AG08395 (cell line): ENCODE measurements around the gene PTPN1.
A peak's percentile ranks its signal among the peaks of the same experiment; 100 is the strongest.
"Not testable (repeated sequence)": the region's sequence is repeated elsewhere in the genome, so short reads cannot be mapped to it uniquely, and the experiment has no call there.

Source experiments
- DNase-seq: peaks from one replicate; pipeline ENCODE4 v3.0.0; 2012; ENCODE audit warnings: mixed read lengths, low spot score

The PTPN1 gene

DNA sequence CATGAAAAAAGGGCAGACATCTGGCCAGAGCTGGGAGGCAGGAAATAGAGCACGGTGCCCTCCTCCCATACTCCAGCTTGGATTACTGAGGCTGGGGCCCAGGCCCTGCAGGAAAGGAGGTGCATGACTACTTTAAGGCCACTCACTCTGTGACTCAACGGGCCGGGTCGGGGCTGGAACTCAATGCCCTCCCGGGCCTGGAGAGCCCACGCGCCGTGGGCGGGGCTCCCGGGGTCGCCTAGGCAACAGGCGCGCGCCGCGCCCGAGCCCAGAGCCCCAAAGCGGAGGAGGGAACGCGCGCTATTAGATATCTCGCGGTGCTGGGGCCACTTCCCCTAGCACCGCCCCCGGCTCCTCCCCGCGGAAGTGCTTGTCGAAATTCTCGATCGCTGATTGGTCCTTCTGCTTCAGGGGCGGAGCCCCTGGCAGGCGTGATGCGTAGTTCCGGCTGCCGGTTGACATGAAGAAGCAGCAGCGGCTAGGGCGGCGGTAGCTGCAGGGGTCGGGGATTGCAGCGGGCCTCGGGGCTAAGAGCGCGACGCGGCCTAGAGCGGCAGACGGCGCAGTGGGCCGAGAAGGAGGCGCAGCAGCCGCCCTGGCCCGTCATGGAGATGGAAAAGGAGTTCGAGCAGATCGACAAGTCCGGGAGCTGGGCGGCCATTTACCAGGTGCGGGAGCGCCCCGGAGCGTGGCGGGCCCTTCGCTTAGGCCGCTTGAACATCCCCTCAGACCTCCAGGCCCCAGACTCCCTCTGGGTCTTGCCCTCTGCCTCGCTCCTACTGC, at the start of gene PTPN1:
Gene PTPN1, plus strand, starts transcription at position 461 of the 783 bp plus-strand sequence. Its CDS starts 145 bp downstream, at position 606.
- DNase-seq: peak; percentile 99

DNA sequence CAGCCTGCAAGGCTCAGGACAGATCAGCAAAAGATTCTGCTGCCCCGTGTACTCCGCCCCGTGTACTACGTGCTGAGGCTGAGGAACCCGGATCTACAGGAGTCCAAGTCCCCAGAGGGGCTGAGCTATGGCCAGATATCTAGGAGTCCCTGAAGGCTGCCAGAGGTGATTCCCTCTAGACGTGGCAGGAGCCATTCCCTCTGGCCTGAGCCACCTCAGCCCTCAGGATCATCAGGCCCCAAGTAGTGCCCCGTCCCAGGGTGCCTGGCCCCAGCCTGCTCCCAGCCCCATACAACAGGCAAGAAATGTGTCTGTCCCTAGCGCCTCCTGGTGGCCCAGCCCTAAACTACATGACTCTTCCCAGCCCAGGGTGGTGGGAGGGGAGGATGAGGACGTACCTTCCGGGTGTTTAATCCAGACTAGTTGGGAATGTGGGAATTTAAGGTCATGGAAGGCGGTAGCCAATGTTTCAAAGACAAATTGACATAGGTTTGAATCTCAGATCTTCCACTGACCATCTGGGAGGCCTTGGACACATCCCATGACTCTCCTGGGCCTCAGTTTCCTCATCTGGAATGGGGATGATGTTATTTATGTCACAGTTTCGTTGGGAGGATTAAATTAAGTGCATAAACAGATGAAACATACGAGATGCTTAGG, 49.4 kb upstream of the PTPN1 start:
- peak; percentile 86 for DNase-seq

DNA sequence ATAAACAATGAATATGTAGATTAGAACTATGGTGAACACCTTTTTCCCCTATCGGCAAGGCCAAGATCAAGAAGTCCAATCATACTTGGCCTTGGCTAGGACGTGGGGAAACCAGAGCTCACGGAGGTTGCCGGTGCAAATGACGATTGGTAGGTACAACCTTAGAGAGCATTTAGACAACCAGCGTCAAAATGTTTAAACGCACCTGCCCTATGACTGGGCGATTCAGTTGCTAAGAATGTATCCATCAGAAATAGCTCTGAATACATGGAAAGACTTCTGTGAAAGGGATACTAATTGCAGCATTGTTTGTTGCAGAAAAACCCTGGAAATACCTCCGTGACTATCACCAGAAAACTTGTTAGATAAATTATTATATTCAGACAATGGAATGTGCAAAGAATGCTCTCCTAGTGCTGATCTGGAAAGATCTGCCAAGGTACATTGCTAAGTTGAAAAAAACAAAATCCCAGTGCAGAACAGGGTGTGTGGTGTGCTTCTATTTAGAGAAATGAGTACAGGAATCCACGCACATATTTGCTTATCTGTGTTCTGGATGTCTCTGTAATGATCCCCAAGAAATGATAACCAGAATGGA, 48.0 kb upstream of the PTPN1 start:
- DNase-seq: no peak

DNA sequence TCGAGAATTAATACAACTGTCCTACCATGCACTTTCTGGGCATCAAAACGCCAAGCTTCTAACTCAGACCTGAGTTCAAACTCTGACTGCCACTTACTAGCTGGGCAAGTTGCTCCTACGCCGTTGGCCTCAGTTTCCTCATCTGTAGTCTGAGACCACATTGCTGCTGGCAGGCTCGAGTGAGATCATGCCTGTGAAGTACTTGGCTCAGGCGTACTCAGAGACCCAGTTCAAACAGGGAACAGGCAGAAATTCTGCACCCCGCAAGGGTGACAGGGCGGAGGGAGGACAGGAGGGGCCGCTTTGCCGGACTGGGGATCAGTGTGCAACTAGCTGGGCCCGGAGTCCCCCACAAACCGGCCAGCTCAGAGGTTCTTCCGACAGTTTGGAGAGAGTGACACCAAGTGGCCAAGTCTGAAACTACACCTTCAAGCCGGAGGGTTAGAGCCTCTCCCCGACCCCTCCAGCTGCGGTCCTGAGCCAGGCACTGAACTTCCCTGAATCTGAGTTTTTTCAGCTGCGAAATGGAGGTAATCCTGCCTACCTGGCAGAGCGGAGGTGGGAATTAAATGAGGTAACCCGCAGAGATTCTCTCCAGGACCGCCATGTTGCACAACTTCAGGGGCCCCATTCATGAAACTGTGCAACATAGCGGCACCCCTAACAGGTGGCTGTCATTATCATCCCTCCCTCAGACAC, 46.0 kb upstream of the PTPN1 start:
- DNase-seq: peak; percentile 62

DNA sequence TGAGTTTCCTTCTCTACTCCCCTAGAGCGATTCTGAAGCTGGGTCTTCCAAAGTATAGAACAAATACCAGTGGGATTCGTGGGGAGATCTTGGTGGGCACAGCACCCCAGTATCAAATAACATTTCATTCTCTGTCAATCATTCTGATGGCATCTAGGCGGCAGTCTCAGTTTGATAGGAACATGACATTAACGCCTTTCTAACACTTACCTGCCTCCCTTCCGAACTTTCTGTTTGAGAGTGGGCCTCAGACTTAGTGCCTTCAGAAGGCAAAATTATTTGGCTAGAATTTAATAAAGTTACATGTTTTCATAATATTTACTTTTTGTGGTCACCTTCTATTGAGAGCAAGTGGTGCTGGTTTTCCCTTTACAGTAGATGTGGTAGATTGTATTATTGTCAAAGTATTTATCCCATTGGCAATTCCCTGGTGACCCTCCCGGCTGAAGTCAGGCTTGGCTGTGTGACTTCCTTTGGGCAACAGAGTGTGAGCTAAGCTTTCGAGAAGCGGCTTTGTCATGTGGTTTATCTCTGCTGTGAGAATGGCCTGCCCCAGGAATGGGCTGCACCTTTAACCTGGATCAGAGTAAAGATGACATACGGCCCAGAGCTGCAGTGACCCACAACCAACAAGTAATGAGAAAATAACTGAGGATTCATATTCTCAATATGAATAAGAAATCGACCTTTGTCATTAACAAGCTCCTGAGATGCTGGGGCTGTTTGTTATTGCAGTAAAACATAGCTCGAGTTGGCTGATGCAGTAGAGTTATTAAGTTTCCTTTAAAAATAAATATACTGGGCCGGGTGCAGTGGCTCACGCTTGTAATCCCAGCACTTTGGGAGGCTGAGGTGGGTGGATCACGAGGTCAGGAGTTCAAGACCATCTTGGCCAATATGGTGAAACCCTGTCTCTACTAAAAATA, 45.2 kb upstream of the PTPN1 start:
- no peak for DNase-seq

DNA sequence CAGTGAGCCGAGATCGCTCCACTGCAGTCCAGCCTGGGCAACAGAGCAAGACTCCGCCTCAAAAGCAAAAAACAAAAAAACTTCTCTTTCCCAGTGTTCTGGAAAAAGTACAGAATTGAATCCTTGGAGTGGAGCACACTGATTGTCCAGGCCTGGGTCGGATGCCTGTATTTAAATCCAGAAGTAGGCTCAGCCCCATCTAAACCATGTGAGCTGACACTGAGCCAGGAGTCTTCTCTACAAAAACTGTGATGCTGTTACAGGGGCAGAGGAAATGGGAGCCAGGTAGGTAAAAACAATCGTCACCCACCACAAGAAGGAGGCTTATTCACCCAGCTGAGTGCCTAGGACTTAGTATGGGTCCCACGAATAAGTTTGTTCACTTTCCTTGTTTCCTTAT, 43.0 kb upstream of the PTPN1 start:
- no peak for DNase-seq

DNA sequence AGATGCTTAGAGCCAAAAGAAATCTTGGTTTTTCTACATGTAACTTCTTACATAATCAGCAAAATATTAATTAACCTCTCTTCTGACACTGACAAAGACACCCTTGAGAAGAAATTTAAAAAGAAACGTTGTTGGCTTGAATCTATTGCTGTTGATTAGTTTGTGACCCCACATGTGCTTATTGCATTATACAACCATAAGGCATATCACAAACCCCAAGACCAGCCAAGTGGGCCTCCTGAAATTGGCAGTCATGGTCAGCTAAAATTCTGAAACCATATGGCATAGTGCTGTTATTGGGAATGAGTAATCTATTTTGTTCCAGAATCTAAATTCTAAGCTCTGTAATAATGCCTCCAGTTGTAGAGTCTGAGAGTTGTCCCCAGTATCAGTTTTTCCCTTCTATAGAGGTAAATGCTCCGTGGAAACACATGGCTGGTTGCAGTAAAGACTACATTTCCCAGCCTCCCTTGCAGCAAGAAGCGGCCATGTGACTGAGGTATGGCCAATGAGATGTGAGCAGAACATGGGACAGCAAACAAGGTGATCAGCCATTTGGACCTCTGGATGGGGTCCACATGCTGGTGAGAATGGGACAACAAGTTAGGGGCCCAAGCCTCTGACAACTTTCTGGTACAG, 42.3 kb upstream of the PTPN1 start:
- DNase-seq: peak; percentile 51

DNA sequence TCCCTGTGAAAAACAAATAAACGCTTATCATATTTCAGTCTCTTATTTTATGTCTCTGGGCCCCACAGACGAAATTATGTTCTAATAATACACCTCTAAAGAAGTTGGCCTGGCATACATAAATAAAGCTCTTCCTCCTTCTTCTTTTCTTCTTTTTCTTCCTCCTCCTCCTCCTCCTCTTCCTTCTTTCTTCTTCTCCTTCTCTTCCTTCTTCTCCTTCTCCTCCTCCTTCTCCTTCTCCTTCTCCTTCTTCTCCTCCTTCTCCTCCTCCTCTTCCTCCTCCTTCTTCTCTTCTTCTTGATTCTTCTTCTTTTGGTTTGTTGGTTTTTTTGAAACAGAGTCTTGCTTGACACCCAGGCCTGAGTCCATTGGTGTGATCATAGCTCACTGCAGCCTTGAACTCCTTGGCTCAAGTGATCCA, 41.8 kb upstream of the PTPN1 start:
- DNase-seq: no peak

DNA sequence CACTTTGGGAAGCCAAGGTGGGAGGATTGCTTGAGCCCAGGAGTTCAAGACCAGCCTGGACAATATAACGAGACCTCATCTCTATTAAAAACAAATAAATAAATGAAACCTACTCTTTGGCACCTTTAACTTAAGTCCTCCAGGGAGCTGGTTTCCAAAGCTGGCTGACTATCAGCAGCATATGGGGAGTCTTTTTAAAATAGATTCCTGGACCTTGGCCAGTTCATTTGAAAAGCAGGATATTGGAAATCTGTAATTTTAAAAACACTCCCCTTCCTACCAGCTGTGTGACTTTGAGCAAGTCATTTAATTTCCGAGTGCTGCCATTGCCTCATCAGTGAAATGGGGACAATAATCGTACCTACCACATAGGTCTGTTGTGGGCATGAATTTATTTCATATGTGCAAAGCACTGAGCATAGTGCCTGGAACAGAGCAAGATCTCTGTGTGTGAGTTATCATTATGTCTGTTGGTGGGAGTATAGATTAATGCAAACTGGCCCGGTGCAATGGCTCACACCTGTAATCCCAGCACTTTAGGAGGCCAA, 40.9 kb upstream of the PTPN1 start:
- DNase-seq: no peak

DNA sequence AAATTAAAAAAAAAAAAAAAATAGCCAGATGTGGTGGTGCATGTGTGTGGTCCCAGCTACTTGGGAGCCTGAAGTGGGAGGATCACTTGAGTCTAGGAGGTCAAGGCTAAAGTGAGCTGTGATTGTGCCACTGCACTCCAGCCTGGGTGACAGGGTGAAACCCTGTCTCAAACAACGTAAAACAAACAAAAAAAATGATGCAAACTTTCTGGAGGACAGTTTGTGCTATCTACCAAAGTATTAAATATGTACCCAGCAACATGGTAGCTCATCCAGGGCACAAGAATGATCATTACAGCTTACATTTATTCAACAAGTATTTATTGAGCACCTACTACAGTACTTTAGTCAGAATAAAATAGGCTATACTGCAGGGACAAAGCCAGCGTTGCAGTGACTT, 40.4 kb upstream of the PTPN1 start:
- no peak for DNase-seq

DNA sequence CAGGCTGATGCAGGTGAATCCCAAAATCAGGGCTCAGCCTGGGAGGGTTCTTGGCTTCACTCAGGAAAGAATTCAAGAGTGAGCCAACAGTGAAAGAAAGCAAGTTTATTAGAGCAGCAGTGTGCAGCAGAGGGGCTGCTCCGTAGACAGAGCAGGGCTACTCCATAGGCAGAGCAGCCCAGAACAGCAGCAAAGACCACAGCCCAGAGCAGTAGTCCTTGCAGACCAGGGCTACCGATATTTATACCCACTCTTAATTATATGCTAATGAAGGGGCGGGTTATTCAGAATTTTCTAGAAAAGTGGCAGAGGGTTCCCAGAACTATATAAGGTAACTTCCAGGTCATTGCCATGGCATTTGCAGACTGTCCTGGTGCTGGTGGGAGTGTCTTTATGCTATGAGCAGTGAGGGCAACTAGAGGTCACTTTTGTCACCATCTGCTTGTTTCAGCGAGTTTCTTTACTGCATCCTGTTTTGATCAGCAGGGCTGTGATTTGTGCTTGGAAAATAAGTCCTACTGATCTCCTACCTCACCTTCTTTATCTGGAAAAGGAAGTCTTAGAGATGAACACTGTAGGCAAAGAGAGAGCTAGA, 39.8 kb upstream of the PTPN1 start:
- no peak for DNase-seq

DNA sequence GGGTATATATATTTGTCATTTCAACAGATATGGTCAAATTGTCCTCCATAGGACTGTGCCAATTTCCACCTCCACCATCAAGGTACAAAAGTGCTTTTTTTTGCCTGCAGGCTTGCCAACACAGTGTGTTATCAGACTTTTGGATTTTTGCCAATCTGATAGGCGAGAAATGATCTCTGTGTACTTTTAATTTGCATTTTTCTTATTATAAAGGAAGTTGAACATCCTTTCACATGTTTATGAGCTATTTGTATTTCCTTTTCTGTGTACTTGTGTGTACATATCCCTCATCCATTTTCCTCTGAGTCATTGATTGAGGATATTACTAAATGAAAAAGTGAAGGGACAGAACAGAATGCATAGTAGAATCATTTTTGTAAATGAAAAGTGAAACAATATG, 39.0 kb upstream of the PTPN1 start:
- no peak for DNase-seq

DNA sequence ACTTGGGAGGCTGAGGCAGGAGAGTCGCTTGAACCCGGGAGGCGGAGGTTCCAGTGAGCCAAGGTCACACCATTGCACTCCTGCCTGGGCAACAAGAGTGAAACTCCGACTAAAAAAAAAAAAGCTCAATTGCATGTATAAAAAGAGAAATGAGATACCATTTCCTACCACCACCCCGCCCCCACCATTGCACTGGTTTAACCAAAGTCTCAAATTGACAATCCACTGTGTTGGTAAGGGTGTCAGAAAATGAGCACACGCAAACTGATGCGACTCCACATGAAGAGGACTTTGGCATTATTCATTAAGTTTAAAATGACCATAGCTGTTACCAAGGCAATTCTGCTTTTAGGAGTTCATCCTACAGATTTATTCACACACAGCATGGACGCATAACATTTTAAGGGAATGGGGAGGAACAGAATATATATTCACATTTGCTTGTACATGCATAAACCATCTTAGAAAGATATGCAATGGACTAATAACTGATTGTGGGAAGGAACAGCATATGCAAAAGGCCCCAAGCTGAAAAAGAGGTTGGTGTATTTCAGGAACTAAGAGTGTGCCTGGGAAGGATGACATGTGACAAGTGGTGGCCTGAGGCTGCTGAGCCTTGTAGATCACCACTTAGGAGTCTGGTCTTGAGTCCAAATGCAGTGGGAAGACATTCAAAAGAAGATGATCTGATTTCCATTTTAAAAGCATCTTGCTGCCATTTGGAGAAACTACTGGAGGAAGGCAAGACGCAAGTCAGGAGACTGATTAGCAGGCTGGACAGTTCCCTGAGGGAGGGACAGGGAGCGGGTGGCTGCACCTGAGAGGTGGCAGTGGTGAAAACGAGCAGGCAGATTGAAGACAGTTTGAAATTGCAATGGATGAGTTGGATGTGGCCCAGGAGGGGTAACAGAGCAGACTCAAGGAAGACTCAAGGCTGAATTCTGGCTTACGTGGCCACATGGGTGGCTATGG, 37.2 kb upstream of the PTPN1 start:
- no peak for DNase-seq

DNA sequence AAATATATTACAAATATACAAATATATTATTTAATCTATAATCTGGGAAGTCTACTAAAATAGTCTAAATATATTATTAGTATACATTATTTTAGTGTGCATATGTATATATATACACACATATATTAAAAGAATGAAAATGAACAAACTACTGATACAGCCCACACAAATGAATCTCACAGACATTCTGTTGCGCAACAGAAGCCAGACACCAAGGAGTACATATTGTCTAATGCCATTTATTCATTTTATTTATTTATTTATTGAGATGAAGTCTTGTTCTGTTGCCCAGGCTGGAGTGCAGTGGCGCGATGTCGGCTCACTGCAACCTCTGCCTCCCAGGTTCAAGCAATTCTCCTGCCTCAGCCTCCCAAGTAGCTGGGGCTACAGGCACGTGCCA, 35.8 kb upstream of the PTPN1 start:
- not testable (repeated sequence) for DNase-seq

DNA sequence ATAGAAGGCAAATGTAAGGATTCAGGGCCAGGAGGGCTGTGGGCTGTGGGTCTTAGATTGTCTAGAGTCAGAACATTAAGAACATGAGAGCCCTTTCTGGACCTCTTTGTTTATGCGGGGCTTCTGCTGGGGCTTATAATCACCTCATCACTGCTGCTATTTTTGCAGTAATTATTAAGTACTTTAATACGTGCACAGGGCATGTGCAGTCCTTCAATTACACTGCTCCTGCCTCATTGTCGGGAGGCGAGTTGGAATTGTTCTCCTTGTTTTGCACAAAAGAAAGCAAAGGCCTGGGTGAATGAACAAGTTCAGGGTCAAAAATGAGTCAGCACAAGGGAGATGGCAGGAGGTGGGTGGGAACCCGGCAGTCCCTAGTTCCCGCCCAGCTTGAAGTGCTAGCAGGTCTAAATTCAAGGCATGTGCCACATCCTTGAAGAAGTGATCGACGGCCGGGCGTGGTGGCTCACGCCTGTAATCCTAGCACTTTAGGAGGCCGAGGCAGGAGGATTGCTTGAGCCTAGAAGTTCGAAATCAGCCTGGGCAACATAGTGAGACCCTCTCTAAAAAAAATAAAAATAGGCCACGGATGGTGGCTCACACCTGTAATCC, 34.4 kb upstream of the PTPN1 start:
- no peak for DNase-seq

DNA sequence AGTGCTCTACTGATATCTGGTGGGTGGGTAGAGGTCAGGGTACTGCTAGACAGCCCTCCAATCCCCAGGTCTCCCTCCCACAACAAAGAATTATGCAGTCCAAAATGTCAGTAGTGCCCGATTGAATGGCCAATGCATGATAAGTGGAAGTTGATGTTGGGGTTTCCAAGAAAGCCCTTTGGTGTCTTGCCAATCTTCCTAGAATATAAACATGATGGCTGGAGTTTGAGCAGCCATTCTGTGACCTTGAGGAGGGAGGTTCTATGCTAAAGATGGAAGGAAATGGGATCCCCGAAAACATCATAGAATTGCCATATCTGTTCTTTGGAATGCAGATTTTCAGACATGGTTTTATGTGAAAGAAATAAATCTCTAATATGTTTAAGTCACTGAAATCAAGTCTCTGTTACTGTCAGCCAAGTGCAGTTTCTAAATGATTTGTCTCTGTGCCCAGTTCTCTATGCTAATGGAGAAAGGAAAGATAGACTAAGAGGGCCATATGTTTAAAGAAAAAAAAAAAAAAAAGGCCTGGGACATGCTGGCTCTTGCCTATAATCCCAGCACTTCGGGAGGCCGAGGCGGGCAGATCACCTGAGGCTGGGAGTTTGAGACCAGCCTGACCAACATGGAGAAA, 32.8 kb upstream of the PTPN1 start:
- no peak for DNase-seq

DNA sequence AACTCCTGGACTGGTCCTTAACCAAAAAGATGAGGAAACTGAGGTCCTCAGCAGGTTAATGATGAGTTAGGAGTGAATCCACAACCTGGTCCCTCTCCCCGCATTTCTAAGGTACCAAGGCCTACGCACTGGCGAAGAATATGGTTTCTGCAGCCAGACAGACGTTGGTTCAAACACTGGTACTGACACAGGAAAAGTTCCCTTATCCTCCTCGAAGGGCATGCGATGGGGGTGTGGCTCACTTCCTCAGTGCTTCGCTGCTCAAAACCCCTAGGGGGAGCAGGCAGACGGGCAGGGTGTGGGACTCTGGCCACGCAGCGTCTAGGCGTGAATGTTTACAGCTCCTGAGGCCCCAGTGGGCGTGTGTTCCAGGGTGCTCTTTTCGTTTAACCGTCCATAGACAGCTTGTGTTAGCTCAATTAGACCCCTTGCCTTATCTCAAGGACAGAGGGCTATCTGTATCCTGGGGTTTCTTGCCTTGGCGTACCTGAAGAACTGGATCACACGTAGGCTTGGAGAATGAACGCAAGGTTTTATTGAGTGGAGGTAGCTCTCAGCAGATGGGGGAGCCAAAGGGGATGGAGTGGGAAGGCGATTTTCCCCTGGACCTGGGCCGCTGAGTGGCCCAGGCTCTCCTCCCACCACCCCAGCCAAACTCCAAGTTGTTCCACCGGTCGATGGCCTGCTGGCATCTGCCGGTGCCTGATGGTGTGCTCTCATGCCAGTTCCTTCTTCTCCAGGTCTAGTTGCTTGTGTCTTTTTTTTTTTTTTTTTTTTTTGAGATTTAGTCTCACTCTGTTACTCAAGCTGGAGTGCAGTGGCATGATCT, 31.8 kb upstream of the PTPN1 start:
- DNase-seq: peak; percentile 69
